Endothelial cell of umbilical vein (primary cell): ENCODE results near the gene SYNGAP1.

Experiments used
- EZH2 ChIP-seq: IDR thresholded peaks from 2 replicates; pipeline ENCODE4 v1.6.1; 2012; ENCODE audit warnings: borderline replicate concordance, low read depth, mild to moderate bottlenecking, moderate library complexity, low read length, inconsistent platforms; ENCODE audit not compliant: severe bottlenecking
- FOS ChIP-seq: IDR thresholded peaks from 2 replicates; pipeline ENCODE4 v1.6.1; 2011; ENCODE audit warnings: mild to moderate bottlenecking, low read length, moderate library complexity, borderline replicate concordance; ENCODE audit not compliant: insufficient read depth
- GATA2 ChIP-seq: IDR thresholded peaks from 2 replicates; pipeline ENCODE4 v1.7.0; 2011; ENCODE audit warnings: low read depth, mild to moderate bottlenecking, moderate library complexity, mixed read lengths, low read length; ENCODE audit not compliant: insufficient read length, insufficient read depth
- JUN ChIP-seq: IDR thresholded peaks from 2 replicates; pipeline ENCODE4 v1.6.1; 2011; ENCODE audit warnings: borderline replicate concordance, low read depth; ENCODE audit not compliant: insufficient read length, insufficient read depth
- MYC ChIP-seq: IDR thresholded peaks from one replicate; pipeline ENCODE4 v1.6.1; 2011; ENCODE audit warnings: mild to moderate bottlenecking, low read depth, low read length
- POLR2A ChIP-seq: IDR thresholded peaks from 2 replicates; pipeline ENCODE4 v1.6.1; 2012; ENCODE audit warnings: low read depth, mild to moderate bottlenecking, control low read depth, low read length
- POLR2AphosphoS5 ChIP-seq: IDR thresholded peaks from 2 replicates; pipeline ENCODE4 v1.6.1; 2012; ENCODE audit warnings: low read depth, mild to moderate bottlenecking, control low read depth, low read length, moderate library complexity; ENCODE audit not compliant: insufficient read depth
- TF ChIP-seq, protein P1 (sequence below): IDR thresholded peaks from 2 replicates; pipeline ENCODE4 v1.6.1; 2011; ENCODE audit not compliant: insufficient read depth, insufficient read length
- TF ChIP-seq, protein P2 (sequence below), 2 donors: IDR thresholded peaks; 1 replicate in 1 of 2; 2 replicates in 1 of 2; pipeline ENCODE4 v1.5.1; 2011; ENCODE audit warnings: low read length in 2 of 2, mild to moderate bottlenecking in 2 of 2, moderate library complexity in 2 of 2, control low read depth in 1 of 2, inconsistent platforms in 1 of 2, low read depth in 1 of 2; ENCODE audit not compliant: insufficient read depth in 1 of 2; ENCODE audit errors: extremely low read depth in 1 of 2

DNA sequence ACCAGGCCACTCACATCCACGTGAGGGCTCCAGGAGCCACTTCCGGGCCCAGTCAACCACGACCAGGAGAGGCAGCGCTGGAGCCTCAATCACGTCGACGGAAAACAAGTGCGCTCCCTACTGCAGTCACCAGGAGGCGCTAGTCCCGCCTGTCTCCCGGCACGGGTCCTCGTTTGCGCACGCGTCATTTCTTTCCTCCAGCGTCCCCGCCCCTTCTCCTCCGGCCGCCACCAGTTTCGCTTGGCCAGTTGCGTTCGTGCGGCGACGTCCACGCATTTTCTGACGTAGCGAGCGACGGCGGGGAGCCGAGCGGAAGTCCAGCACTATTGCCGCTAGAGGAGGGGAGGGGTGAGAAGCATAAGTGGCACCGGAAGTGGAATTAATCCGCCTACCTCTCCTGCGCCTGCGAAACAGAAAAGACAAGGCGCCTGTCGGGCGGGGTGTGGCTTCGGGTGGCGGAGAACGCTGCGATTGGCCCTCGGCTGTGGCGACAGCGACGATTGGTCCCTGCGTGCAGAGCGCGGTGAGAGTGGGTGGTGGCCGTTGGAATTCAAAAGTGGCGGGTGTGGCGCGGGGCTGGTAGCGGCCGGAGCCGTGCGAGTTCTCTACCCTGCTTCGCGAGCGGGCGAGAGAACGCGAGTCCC is 28.5 kb upstream of the SYNGAP1 start, which contains the start of gene KIFC1:
- TF ChIP-seq, protein P1, sequence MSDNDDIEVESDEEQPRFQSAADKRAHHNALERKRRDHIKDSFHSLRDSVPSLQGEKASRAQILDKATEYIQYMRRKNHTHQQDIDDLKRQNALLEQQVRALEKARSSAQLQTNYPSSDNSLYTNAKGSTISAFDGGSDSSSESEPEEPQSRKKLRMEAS: peak; percentile 74
- no peak for TF ChIP-seq EZH2
- TF ChIP-seq, protein P2, sequence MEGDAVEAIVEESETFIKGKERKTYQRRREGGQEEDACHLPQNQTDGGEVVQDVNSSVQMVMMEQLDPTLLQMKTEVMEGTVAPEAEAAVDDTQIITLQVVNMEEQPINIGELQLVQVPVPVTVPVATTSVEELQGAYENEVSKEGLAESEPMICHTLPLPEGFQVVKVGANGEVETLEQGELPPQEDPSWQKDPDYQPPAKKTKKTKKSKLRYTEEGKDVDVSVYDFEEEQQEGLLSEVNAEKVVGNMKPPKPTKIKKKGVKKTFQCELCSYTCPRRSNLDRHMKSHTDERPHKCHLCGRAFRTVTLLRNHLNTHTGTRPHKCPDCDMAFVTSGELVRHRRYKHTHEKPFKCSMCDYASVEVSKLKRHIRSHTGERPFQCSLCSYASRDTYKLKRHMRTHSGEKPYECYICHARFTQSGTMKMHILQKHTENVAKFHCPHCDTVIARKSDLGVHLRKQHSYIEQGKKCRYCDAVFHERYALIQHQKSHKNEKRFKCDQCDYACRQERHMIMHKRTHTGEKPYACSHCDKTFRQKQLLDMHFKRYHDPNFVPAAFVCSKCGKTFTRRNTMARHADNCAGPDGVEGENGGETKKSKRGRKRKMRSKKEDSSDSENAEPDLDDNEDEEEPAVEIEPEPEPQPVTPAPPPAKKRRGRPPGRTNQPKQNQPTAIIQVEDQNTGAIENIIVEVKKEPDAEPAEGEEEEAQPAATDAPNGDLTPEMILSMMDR (IDR thresholded peaks at IDR 0.05; ENCODE audit: extremely low read depth in 1 of 2, insufficient read depth in 1 of 2, low read depth in 1 of 2, low read length in 2 of 2): peak; percentile 98 to 99
- TF ChIP-seq POLR2AphosphoS5: no peak
- TF ChIP-seq POLR2A: peak; percentile 28
- TF ChIP-seq GATA2: no peak
- TF ChIP-seq JUN: no peak
- no peak for TF ChIP-seq FOS
- no peak for TF ChIP-seq MYC
